ENCODE measurements around the gene FYB2. TPM values are rescaled to one million over a fixed set of nuclear protein-coding genes. Genes with fewer than 3 reads are reported as not detected.

The FYB2 gene
- total and polyA plus RNA-seq, 2 donors, result 0.09 to 0.90 TPM

- no peak overlapping the region for H3K4me3 ChIP-seq (ENCODE audit: low read depth, low read length)
- no peaks in the 10 kb centered on the region for H3K36me3 ChIP-seq (ENCODE audit: insufficient read depth)
- DNase-seq (ENCODE audit: extremely low spot score), result no peak
- no peaks in the 10 kb centered on the region for H3K4me1 ChIP-seq (ENCODE audit: insufficient read depth)
- 71% methylated on average over 2 of the region's 2 CpGs for WGBS
- no peak overlapping the region for H3K27ac ChIP-seq (ENCODE audit: low read depth)
Observed at GRCh38 chr1:56709995-56710394, 109.2 kb downstream of the FYB2 start.

GRCh38 chr1:56709269-56709880 is 109.8 kb downstream of the FYB2 start:
- 12% methylated on average over 2 of the region's 2 CpGs for WGBS
- Histone ChIP-seq H3K27ac (ENCODE audit: low read depth) (no peak overlapping the region), H3K4me1 (ENCODE audit: insufficient read depth) (no peaks in the 10 kb centered on the region), H3K36me3 (ENCODE audit: insufficient read depth) (no peaks in the 10 kb centered on the region), H3K4me3 (ENCODE audit: low read depth, low read length) (no peak overlapping the region)
- DNase-seq (ENCODE audit: extremely low spot score), result peak; percentile 8

- no peak overlapping the region for H3K27ac ChIP-seq (ENCODE audit: low read depth)
- no peaks in the 10 kb centered on the region for H3K36me3 ChIP-seq (ENCODE audit: insufficient read depth)
- H3K4me1 ChIP-seq (ENCODE audit: insufficient read depth), result no peaks in the 10 kb centered on the region
- H3K4me3 ChIP-seq (ENCODE audit: low read depth, low read length), result no peak overlapping the region
- 92% methylated on average over 4 of the region's 4 CpGs for WGBS
- DNase-seq (ENCODE audit: extremely low spot score), result no peak
Observed at GRCh38 chr1:56707379-56707778, 111.8 kb downstream of the FYB2 start.

GRCh38 chr1:56703747-56704146 is 115.5 kb downstream of the FYB2 start:
- WGBS, result 92% methylated on average over 1 of the region's 1 CpG
- Histone ChIP-seq H3K36me3 (ENCODE audit: insufficient read depth) (no peaks in the 10 kb centered on the region), H3K4me3 (ENCODE audit: low read depth, low read length) (no peak overlapping the region)

GRCh38 chr1:56696663-56697062 is 122.5 kb downstream of the FYB2 start:
- Histone ChIP-seq H3K27ac (ENCODE audit: low read depth) (no peak overlapping the region), H3K36me3 (ENCODE audit: insufficient read depth) (no peaks in the 10 kb centered on the region), H3K4me1 (ENCODE audit: insufficient read depth) (no peaks in the 10 kb centered on the region), H3K4me3 (ENCODE audit: low read depth, low read length) (no peak overlapping the region)
- DNase-seq (ENCODE audit: extremely low spot score), result no peak
- 80% methylated on average over 3 of the region's 3 CpGs for WGBS

More at GRCh38 chr1:56703747-56704146, 115.5 kb downstream of the FYB2 start:
- DNase-seq (ENCODE audit: extremely low spot score), result no peak
- Histone ChIP-seq H3K4me1 (ENCODE audit: insufficient read depth) (no peaks in the 10 kb centered on the region), H3K27ac (ENCODE audit: low read depth) (no peak overlapping the region)

- no peak for DNase-seq (ENCODE audit: extremely low spot score)
- no peaks in the 10 kb centered on the region for H3K4me1 ChIP-seq (ENCODE audit: insufficient read depth)
- 61% methylated on average over 3 of the region's 3 CpGs for WGBS
- H3K36me3 ChIP-seq (ENCODE audit: insufficient read depth), result no peaks in the 10 kb centered on the region
- H3K27ac ChIP-seq (ENCODE audit: low read depth), result no peak overlapping the region
- H3K4me3 ChIP-seq (ENCODE audit: low read depth, low read length), result no peak overlapping the region
Observed at GRCh38 chr1:56688522-56689026, 130.6 kb downstream of the FYB2 start.

- 85% methylated on average over 2 of the region's 2 CpGs for WGBS
- Histone ChIP-seq H3K27ac (ENCODE audit: low read depth) (no peak overlapping the region), H3K36me3 (ENCODE audit: insufficient read depth) (no peaks in the 10 kb centered on the region), H3K4me3 (ENCODE audit: low read depth, low read length) (no peak overlapping the region), H3K4me1 (ENCODE audit: insufficient read depth) (no peaks in the 10 kb centered on the region)
- no peak for DNase-seq (ENCODE audit: extremely low spot score)
Observed at GRCh38 chr1:56686169-56686568, 133.0 kb downstream of the FYB2 start.

- no peak for DNase-seq (ENCODE audit: extremely low spot score)
- Histone ChIP-seq H3K4me3 (ENCODE audit: low read depth, low read length) (no peak overlapping the region), H3K4me1 (ENCODE audit: insufficient read depth) (no peaks in the 10 kb centered on the region), H3K27ac (ENCODE audit: low read depth) (no peak overlapping the region), H3K36me3 (ENCODE audit: insufficient read depth) (no peaks in the 10 kb centered on the region)
Observed at GRCh38 chr1:56683569-56683968, 135.6 kb downstream of the FYB2 start.

GRCh38 chr1:56676571-56677035 is 142.6 kb downstream of the FYB2 start:
- DNase-seq (ENCODE audit: extremely low spot score), result no peak
- Histone ChIP-seq H3K4me3 (ENCODE audit: low read depth, low read length) (no peak overlapping the region), H3K27ac (ENCODE audit: low read depth) (no peak overlapping the region), H3K4me1 (ENCODE audit: insufficient read depth) (no peaks in the 10 kb centered on the region), H3K36me3 (ENCODE audit: insufficient read depth) (no peaks in the 10 kb centered on the region)
- WGBS, result 98% methylated on average over 2 of the region's 2 CpGs

- H3K4me1 ChIP-seq (ENCODE audit: insufficient read depth), result no peaks in the 10 kb centered on the region
- H3K4me3 ChIP-seq (ENCODE audit: low read depth, low read length), result no peak overlapping the region
- H3K36me3 ChIP-seq (ENCODE audit: insufficient read depth), result no peaks in the 10 kb centered on the region
- H3K27ac ChIP-seq (ENCODE audit: low read depth), result no peak overlapping the region
- DNase-seq (ENCODE audit: extremely low spot score), result no peak
Observed at GRCh38 chr1:56675763-56676162, 143.4 kb downstream of the FYB2 start.

GRCh38 chr1:56672579-56672978 is 146.6 kb downstream of the FYB2 start:
- Histone ChIP-seq H3K4me1 (ENCODE audit: insufficient read depth) (no peaks in the 10 kb centered on the region), H3K36me3 (ENCODE audit: insufficient read depth) (no peaks in the 10 kb centered on the region)
- WGBS, result 41% methylated on average over 1 of the region's 1 CpG

GRCh38 chr1:56671542-56671941 is 147.7 kb downstream of the FYB2 start:
- H3K27ac ChIP-seq (ENCODE audit: low read depth), result no peak overlapping the region
- 72% methylated on average over 2 of the region's 2 CpGs for WGBS
- H3K4me1 ChIP-seq (ENCODE audit: insufficient read depth), result no peaks in the 10 kb centered on the region
- H3K4me3 ChIP-seq (ENCODE audit: low read depth, low read length), result no peak overlapping the region
- no peaks in the 10 kb centered on the region for H3K36me3 ChIP-seq (ENCODE audit: insufficient read depth)
- no peak for DNase-seq (ENCODE audit: extremely low spot score)

More at GRCh38 chr1:56672579-56672978, 146.6 kb downstream of the FYB2 start:
- Histone ChIP-seq H3K4me3 (ENCODE audit: low read depth, low read length) (no peak overlapping the region), H3K27ac (ENCODE audit: low read depth) (no peak overlapping the region)
- no peak for DNase-seq (ENCODE audit: extremely low spot score)

GRCh38 chr1:56671085-56671484 is 148.1 kb downstream of the FYB2 start:
- no peak overlapping the region for H3K27ac ChIP-seq (ENCODE audit: low read depth)
- H3K4me1 ChIP-seq (ENCODE audit: insufficient read depth), result no peaks in the 10 kb centered on the region
- no peaks in the 10 kb centered on the region for H3K36me3 ChIP-seq (ENCODE audit: insufficient read depth)
- H3K4me3 ChIP-seq (ENCODE audit: low read depth, low read length), result no peak overlapping the region
- no peak for DNase-seq (ENCODE audit: extremely low spot score)
- 95% methylated on average over 4 of the region's 4 CpGs for WGBS

- Histone ChIP-seq H3K4me3 (ENCODE audit: low read depth, low read length) (no peak overlapping the region), H3K4me1 (ENCODE audit: insufficient read depth) (no peaks in the 10 kb centered on the region), H3K27ac (ENCODE audit: low read depth) (no peak overlapping the region), H3K36me3 (ENCODE audit: insufficient read depth) (no peaks in the 10 kb centered on the region)
- WGBS, result 46% methylated on average over 2 of the region's 2 CpGs
- DNase-seq (ENCODE audit: extremely low spot score), result no peak
Observed at GRCh38 chr1:56670350-56670749, 148.9 kb downstream of the FYB2 start.
